ENCODE results near the gene CALHM5.

Gene CALHM5

GRCh38 chr6:116543149-116543548 is 31.7 kb downstream of the CALHM5 start:
- TF ChIP-seq CTCF (IDR thresholded peaks at IDR 0.05; ENCODE audit: low read depth, low read length): no peak
- no peak overlapping the region for H3K4me3 ChIP-seq (replicated peaks in 1 of 2; ENCODE audit: low read depth in 2 of 2, low read length in 2 of 2)
- DNase-seq (ENCODE audit: low read depth in 2 of 2): no peak

GRCh38 chr6:116545651-116546050 is 34.2 kb downstream of the CALHM5 start, which contains the start of gene TRAPPC3L:
TRAPPC3L (minus strand) TSS chr6:116545684; CDS start chr6:116545514, 170 bp downstream.
- TF ChIP-seq CTCF (IDR thresholded peaks at IDR 0.05; ENCODE audit: low read depth, low read length): no peak
- H3K4me3 ChIP-seq (replicated peaks in 1 of 2; ENCODE audit: low read depth in 2 of 2, low read length in 2 of 2): no peak within 1 kb of the TSS
- no peak for DNase-seq (ENCODE audit: low read depth in 2 of 2)

GRCh38 chr6:116547358-116547757 is 35.9 kb downstream of the CALHM5 start:
- DNase-seq (ENCODE audit: low read depth in 2 of 2): no peak
- TF ChIP-seq CTCF (IDR thresholded peaks at IDR 0.05; ENCODE audit: low read depth, low read length): no peak
- no peak overlapping the region for H3K4me3 ChIP-seq (replicated peaks in 1 of 2; ENCODE audit: low read depth in 2 of 2, low read length in 2 of 2)

GRCh38 chr6:116550796-116551195 is 39.4 kb downstream of the CALHM5 start:
- H3K4me3 ChIP-seq (replicated peaks in 1 of 2; ENCODE audit: low read depth in 2 of 2, low read length in 2 of 2): no peak overlapping the region
- TF ChIP-seq CTCF (IDR thresholded peaks at IDR 0.05; ENCODE audit: low read depth, low read length): no peak
- DNase-seq (ENCODE audit: low read depth in 2 of 2): no peak

- TF ChIP-seq CTCF (IDR thresholded peaks at IDR 0.05; ENCODE audit: low read depth, low read length): no peak
- no peak for DNase-seq (ENCODE audit: low read depth in 2 of 2)
- no peak within 1 kb of the TSS for H3K4me3 ChIP-seq (replicated peaks in 1 of 2; ENCODE audit: low read depth in 2 of 2, low read length in 2 of 2)
These were observed 42.0 kb downstream of the CALHM5 start, which contains the start of gene CALHM4 for GRCh38 chr6:116553451-116553850. CALHM4 (plus strand) TSS chr6:116553751; CDS start chr6:116553794, 43 bp downstream.

- no peak for TF ChIP-seq CTCF (IDR thresholded peaks at IDR 0.05; ENCODE audit: low read depth, low read length)
- no peak overlapping the region for H3K4me3 ChIP-seq (replicated peaks in 1 of 2; ENCODE audit: low read depth in 2 of 2, low read length in 2 of 2)
- peak; percentile 42 to 85 for DNase-seq (ENCODE audit: low read depth in 2 of 2)
These were observed 44.6 kb downstream of the CALHM5 start for GRCh38 chr6:116556065-116556464.

GRCh38 chr6:116556814-116557415 is 45.5 kb downstream of the CALHM5 start:
- H3K4me3 ChIP-seq (replicated peaks in 1 of 2; ENCODE audit: low read depth in 2 of 2, low read length in 2 of 2): no peak overlapping the region
- DNase-seq (ENCODE audit: low read depth in 2 of 2): peak in 1 of 2 donors; percentile 12
- no peak for TF ChIP-seq CTCF (IDR thresholded peaks at IDR 0.05; ENCODE audit: low read depth, low read length)

All from cardiac fibroblast (primary cell).